ENCODE data around the gene G3BP2.
A peak's percentile ranks its signal among the peaks of the same experiment; 100 is the strongest.
"Not testable (repeated sequence)": the region's sequence is repeated elsewhere in the genome, so short reads cannot be mapped to it uniquely, and the experiment has no call there.

G3BP2 gene

DNA sequence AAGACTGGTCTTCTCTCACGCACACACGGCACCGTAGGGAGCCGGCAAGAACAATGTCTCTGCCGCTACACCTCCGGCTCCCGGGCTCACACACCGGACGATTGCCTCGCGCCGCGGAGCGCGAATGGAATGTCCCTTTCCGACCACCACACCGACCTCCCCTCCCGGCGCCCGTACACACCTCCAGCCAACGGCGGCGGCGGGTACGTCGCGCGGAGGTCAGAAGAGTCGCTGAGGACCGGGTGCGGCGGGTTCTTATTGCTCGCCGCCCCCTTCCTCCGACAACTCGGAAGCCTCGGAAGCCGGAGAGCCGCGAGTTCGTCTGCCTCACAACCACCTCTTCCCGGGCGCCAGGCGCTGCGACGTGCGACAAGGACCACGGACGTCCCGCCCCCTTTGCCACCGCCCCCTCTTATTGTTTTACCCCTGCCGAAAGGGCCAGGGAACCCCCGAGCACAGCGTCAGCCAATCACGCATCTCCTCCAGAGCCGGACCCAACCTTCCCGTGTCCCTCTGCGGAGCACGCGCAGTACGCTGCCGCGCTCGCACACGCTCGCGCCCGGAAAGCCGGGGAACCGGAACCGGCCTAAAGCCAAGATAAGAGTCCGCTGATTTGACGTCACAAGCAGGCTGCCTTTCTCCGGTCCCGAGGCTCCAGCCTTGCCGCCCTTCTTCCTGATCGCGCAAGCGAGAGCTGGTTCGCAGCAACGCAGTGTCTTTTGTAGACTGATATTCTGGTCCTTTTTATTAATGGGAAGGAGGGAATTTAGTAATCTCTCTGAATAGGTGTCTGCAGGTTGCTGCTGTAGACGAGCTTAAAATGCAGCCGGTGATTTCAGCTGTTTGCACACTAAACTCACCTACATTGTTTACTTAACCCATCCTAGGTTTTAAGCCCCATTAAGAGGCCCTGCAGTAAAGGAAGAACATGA lies at the start of gene G3BP2:
Gene G3BP2 (minus strand): TSS at position 385 of the 932 bp plus-strand sequence. CDS start 11,386 bp downstream, outside the sequence.
- peak; percentile 98 for DNase-seq

DNA sequence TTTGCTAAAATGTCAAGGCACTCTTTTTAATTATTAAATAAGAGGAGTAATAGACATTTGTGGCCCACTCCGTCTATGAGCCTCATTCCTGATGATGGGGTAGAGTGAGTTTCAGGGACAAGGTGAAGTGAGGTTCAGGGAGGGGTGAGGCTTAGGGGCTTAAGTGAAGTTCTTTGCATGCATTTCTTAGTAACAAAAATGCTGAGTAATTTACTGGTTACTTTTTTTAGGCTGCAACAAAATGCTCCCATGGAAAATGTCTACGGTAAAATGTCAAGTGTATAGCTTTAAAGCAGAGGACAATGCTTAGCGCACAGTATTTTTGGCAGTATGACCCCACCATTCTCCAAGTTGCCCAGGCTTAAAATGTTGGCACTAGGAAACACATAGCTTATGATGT lies 49.2 kb upstream of the G3BP2 start:
- no peak for DNase-seq

DNA sequence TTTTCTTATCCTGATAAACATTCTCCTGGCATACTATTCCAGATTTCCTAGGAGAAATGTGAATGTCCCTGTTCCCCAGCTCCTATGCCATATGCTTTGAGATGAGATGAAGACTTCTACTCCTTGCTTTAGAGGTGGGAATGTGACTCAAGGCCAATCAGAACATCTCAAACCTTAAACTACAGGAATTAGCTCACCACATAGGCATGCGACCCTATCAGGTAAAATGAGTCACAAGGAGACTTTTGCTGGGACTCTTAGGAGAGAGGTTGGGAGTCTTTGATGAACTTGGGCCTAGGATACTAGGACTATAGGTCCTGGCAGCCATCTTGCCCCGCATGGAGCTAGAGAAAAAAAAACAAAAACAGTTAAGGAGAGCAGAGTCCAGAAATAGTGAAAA lies 45.3 kb upstream of the G3BP2 start:
- no peak for DNase-seq

DNA sequence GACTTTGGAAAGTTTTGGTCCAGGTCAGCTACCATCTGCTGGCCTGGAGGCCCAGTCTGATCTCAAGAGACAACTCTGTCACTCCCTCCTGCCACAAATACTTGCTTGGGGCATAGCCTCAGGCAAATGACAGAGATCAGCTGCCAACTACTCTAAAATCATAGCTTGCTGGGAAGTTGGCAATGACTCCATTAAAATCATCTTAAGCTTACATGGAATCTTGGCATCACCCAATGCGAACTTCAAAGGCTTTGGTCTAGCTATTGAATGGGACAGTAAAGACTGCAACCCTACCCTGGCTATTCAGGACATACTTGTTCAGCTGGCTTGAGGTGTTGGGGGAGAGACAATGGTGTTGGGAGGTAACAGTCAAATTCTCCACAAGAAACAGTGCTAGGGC lies 44.2 kb upstream of the G3BP2 start:
- DNase-seq = no peak

DNA sequence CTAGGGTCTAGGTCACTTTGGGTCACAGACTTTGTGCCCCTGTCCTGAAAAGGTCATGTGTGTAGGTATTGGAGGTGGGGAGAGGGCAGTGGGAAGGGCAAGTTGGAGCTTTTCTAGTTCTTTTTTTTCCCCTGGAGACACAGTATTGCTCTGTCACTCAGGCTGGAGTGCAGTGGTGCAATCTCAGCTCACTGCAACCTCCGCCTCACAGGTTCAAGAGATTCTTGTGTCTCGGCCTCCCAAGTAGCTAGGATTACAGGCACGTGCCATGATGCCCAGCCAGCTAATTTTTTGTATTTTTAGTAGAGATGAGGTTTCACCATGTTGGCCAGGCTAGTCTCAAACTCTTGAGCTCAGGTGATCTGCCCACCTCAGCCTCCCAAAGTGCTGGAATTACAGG lies 42.8 kb upstream of the G3BP2 start:
- not testable (repeated sequence) for DNase-seq

DNA sequence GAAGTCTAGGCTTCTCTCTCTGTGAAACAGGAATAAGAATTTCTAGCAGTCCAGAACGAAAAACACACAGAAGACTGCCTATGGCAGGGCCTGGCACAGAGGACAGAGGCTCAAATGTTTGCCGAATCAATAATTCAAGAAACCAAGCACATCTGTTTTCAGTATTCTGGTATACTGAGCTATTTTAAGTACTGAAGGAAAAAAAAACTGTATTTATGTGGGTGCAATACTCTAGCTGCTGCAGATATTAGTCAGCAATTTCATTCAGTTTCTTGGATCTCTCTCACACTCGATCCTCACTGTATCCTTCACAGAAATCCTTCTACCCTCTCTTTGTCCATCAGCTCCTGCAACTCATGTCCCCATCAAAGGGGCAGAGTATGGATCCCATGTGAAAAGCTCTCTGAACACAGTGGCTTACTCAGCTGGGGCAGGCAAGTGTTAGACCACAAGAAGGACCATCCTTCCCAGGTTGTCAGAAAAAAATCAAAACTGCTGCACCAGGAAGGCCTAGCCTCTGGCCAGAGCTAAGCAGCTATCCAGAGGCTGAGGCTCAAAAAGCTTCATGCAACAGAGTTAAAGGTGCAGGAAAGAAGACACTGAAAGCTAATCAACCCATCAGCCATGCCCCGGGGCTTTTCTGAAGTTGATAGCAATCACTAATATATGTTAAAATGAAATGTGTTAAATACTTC lies 42.0 kb upstream of the G3BP2 start:
- DNase-seq = no peak

DNA sequence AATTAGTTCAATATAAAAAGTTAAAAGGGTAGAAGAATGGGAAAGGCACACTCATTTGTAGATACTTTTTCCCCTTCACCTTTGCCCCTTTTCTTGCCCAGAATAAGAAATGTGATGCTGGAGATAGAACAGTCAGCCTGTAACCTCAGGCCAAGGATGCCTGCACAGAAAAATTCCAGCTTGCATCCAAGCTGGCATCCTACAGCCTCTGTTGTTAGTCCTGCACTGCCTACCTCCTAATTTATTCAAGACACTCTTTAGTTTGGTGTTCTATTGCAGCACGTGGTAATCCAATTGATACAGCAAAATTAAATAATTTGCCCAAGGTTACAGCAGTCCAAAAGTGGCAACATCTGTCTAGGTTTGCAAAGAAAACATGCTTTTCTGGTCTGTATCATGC lies 41.5 kb upstream of the G3BP2 start:
- DNase-seq = no peak

DNA sequence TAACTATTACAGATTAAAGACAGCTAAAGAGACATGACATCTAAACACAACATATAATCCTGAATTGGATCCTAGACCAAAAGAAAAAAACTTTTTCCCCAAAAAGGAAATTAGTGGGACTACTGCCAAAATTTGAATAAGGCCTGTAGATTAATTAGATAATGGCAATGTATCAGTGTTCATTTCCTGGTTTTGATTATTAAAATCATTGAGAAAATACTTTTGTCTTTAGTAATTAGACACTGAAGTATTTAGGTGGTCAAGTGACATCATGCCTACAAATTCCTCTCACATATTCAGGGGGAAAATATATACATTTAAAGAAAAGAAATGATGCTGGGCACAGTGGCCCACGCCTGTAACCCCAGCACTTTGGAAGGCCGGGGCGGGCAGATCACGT lies 40.8 kb upstream of the G3BP2 start:
- no peak for DNase-seq

DNA sequence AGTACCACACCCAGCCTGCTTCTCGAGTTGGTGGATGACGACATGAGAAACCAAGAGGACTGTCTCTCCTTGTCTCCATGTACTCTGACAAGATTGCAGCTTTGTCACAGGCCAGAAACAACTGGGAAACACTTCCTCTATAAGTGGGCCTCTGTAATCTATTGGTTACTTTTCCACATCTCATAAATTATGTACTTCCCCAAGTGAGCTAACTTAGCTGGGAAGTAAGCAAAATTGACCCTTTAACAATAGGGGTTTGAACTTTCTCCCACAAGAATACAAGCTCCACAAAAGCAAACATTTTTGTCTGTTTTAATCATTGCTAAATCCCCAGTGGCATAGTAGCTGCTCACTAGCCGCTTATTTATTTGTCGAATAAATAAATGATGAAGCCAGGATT lies 37.0 kb upstream of the G3BP2 start:
- no peak for DNase-seq

DNA sequence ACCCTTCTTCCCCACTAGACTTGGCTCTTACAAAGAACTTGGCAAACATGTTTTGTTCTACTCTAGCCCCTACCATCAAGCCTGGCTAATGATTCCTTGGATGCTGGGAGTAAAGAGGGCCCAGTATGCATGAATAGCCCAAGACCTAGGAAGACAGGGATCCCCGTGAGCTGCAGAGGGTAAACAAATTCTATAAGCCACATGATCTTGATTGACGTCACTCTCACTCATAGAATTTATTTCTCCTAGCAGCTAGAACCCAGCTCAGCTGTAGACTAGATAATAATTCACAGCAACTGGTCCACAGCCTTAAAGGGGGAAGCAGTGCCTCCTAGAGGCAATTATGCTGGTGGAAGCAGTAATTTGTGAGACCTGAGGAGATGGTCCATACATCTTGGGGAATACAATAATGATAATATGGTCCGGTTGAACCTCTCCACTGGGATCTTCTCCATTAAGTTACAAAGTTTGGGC lies 35.0 kb upstream of the G3BP2 start:
- DNase-seq = no peak

DNA sequence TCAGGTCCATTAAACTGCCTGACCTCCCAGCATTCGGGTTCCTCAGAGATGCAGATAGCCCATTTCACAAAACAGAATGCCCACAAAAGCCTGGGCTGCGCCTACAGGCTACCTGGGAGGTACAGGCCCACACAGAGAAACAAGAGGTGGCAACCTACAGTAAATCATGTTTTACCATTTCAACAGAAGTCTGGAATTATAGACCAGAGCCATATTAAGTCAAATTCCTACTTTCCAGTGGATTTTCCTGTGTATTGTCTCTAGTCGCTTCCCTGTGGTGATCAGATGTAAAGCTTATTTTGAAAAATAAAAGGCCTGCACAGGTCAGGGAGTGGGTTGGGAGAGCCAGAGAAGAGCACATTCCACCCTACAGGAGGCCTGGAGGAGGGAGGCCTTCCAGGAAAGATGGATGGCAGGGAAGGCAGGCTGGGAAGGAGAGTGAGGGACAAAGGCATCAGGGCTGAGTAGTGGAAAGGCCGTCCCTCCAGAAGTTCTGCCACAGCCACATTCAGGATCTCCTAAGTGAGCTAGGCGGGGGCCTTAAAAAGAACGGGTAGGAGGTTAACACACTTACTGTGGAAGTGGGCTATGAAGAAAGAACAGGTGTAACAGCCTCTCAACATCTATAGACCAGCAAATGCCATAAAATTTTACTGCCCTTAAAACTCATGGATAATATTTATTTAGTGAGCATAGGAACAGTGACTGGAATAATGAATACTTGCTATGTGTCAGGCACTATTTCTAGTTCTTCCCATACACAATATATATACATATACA lies 32.2 kb upstream of the G3BP2 start:
- no peak for DNase-seq

DNA sequence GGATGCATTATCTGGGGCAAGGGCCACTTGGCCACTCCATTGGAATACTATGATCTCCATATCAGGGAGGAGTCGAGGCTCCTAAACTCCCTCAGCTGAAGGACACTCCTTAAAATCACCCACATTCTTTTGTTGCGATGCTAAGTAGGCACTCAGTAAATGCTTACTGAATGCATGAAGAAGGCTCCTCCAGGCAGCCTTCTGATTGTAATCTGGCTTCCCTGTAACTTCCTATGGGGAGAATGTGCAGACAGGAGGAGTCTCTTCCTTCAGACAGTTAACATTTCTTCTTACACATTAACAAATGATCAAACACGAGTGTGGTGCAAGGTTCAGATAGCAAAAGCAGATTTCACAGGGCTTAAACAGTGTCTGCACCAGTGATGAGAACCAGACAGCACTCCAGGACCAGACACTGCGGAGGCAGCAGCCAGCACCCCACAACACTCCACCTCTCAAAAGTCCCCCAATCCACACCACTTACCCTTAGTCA lies 29.8 kb upstream of the G3BP2 start:
- no peak for DNase-seq

DNA sequence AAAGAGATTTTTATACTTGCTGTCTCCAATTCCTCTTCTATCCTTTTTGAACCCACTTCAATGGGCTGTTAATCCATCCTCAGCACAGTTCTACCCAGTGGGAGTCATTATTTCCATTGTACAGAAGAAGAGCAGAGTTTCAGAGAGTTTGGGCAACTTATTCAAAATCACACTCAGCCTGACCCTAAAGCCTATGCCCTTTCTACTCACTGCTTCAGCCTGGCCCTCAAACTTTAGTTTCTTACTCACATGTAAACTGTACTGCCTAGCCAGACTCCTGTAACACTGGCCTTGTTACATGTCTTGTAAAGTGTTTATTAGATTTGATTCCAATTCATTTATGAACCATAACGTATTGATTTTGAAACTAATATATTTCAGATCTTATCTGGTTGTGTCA lies 26.1 kb upstream of the G3BP2 start:
- no peak for DNase-seq

DNA sequence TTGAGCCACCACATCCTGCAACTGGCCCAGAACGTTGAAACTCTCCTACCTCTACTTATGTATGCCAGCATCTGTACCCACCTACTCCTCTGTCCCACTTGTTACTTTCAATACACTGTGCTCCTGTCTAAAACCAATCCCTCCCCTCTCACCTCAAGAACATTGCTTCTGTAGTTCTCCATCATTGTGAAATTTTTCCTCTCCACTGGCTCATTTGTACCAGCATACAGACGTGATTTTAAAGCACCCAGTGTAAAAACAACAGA lies 25.7 kb upstream of the G3BP2 start:
- DNase-seq = no peak

DNA sequence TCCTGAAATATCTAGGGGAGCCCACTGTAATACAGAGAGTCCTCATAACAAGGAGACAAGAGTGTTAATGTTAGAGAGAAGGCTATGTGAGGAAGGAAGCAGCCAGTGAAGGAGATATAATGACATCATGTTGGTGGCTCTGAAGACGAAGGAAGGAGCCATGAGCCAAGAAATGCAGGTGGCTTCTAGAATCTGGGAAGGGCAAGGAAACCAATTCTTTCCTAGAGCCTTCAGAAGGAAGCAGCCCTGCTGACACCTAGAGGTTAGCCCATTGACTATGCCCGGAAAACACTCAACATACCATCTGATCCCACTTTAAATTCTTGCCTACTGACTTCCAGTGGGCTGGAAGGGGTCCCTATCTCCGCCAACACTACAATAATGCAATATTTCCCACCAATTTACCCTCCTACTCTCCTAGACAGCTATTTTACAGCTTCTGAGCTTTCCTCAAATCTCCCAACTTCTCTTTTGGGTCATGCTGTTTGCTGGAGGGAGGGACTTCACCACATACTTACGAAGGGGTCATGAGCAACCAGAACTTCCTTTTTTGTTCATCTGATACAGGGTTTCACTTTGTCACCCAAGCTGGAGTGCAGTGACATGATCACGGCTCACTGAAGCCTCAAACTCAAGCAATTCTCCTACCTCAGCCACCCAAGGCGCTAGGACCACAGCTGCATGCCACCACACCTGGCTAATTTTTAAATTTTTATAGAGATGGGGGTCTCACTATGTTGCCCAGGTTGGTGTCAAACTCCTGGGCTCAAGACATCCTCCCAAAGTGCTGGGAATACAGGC lies 25.2 kb upstream of the G3BP2 start:
- DNase-seq = no peak

DNA sequence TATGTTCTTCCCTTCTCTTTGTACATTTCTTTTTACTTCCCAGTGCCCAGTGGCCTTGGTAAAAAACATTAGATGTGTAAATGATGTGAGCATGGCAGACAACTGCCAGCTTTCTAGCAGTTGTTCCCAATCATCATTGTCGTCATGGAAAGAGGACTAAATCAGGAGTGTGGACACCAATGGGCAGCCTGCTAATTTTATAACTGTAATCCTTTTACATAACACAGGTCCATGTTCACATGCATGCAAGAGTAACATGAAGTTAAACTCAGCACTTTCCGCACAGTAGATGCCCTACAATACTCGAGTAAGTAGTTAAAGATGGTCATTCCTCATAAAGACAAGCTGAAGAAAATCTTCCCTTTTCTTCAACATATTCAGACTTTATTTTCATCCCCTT lies 23.4 kb upstream of the G3BP2 start:
- DNase-seq = no peak

DNA sequence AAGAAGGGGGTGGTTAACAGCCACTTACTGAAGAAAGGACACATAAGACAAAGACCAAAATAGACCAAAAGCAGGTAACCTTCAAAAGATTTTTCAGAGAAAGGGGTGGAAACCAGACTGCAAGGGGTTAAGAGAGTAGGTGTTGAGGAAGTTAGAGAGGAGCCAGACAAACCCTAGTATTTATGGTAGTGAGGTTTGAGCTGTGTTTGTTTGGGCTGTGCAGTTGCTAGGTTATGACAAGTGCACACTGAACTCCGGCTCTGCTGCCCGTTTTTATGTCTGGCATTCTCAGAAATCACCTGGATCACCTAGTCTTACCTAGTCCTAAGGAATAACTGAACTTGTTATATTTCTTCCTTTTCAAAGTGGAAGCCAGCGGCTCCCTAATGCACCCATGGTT lies 22.9 kb upstream of the G3BP2 start:
- no peak for DNase-seq

DNA sequence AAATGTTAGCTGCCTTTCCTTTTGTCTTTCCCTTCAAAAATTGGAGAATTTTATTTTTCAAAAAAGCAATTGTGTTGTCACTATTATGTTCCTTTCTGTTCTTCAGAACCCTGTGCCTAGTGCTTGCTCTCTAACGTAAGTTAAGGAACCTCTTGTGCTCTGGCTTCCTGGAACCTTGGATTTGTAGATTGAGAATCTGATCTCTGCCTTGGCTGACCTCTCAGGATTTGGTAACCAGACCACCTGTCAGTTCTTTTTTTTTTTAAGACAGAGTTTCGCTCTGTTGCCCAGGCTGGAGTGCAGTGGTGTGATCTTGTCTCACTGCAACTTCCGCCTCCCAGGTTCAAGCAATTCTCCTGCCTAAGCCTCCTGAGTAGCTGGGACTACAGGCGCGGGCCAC lies 18.9 kb upstream of the G3BP2 start:
- DNase-seq = not testable (repeated sequence)

DNA sequence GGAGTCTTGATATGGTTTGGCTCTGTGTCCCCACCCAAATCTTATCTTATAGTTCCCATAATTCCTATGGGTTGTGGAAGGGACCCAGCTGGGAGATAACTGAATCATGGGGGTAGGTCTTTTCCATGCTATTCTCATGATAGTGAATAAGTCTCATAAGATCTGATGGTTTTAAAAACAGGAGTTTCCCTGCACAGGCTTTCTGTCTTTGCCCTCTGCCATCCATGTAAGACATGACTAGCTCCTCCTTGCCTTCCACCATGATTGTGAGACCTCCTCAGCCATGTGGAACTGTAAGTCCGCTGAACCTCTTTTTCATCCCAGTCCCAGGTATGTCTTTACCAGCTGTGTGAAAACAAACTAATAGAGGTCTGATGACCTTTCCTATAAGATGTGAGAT lies 13.9 kb upstream of the G3BP2 start:
- not testable (repeated sequence) for DNase-seq

DNA sequence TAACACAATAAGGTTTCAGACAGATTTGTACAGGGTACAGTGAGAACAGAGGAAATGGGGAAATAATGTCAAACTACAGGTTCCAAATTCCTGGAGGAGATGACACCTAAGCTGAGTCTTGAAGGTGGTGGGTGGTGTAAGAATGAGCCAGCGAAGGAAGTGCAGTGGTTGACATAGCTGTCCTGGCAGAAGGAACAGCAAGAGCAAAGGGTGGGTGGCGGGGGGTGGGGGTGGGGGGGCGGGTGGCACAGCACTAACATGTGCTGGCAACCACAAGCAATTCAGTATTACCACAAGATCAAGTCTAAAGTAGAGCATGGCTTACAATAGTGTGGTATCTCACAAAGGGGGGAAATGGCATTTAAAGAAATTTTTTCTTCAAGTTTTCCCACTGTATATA lies 13.1 kb upstream of the G3BP2 start:
- DNase-seq = no peak

DNA sequence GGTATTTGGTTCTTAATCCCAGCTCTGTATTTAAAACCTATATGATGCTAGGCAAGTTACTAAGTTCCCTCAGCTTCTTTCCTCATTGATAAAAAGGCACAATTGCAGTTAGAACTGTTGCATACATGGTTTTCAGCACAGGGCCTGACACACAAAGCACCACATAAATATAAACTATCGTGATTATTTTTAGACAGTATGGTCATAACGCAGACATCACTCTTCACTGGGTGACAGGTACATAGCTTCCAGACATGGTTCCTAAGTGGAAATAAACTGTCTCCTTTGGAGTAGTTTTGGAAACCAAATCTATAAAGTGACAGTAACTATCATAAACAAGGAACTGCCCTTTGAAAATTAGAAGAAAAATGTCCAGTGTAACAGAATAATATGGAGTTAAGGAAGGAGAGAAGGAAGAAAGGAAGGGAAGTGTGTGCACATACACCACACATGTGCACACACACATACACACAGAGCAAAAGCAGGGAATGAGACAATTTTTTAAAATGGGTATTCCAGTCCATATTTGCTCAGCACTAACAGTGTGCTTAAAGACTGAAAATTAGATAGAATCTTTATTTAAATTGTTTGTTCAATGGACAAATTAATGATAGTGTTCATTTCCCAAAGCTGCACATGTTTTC lies 12.5 kb upstream of the G3BP2 start:
- DNase-seq = no peak

Data from retina (tissue), 1 donor.